ENCODE results near the gene KIRREL1.

GRCh38 chr1:158011714-158012113 is 18.3 kb downstream of the KIRREL1 start:
- TF ChIP-seq CTCF (IDR thresholded peaks at IDR 0.05) (no peak), POLR2A (IDR thresholded peaks at IDR 0.05) (no peak)
